Astrocyte of the spinal cord (primary cell): ENCODE results near the gene SMYD3.

Source experiments
- DNase-seq: peaks from one replicate; pipeline ENCODE4 v3.0.0; 2011; ENCODE audit warnings: low read depth, low spot score
- H3K4me3 ChIP-seq: 2 replicates; pipeline ENCODE4 v1.5.1; 2011; ENCODE audit warnings: low read depth, mild to moderate bottlenecking, low read length, moderate library complexity
- CTCF ChIP-seq: IDR thresholded peaks from 2 replicates; pipeline ENCODE4 v1.5.1; 2012; ENCODE audit warnings: low read depth, mild to moderate bottlenecking, low read length, inconsistent platforms
- in situ Hi-C: cut with HindIII; loops from 2 replicates; pipeline ENCODE4 v1.10.0; 2017; ENCODE audit warnings: low sequenced_read_pairs

SMYD3 gene

GRCh38 chr1:246428542-246429308 lies 78.4 kb downstream of the SMYD3 start:
- DNase-seq = peak; percentile 96
- no peak for TF ChIP-seq CTCF
- no peak overlapping the region for H3K4me3 ChIP-seq
- in situ Hi-C loops = no loop called here

GRCh38 chr1:246427611-246428010 lies 79.5 kb downstream of the SMYD3 start:
- in situ Hi-C loops = no loop called here
- TF ChIP-seq CTCF = no peak
- H3K4me3 ChIP-seq = no peak overlapping the region
- DNase-seq = no peak

GRCh38 chr1:246425895-246426294 lies 81.2 kb downstream of the SMYD3 start:
- no peak for TF ChIP-seq CTCF
- no peak for DNase-seq
- in situ Hi-C loops = no loop called here
- no peak overlapping the region for H3K4me3 ChIP-seq

- TF ChIP-seq CTCF = no peak
- in situ Hi-C loops = no loop called here
- DNase-seq = no peak
- no peak overlapping the region for H3K4me3 ChIP-seq
Observed at GRCh38 chr1:246425139-246425794, 81.8 kb downstream of the SMYD3 start.

- in situ Hi-C loops = no loop called here
- H3K4me3 ChIP-seq = no peak overlapping the region
- TF ChIP-seq CTCF = no peak
- DNase-seq = no peak
Observed at GRCh38 chr1:246420300-246420699, 86.8 kb downstream of the SMYD3 start.

GRCh38 chr1:246418565-246419312 lies 88.3 kb downstream of the SMYD3 start:
- TF ChIP-seq CTCF = no peak
- H3K4me3 ChIP-seq = no peak overlapping the region
- in situ Hi-C loops = no loop called here
- DNase-seq = no peak
